ENCODE data around the gene KITLG. TPM values are rescaled to one million over a fixed set of nuclear protein-coding genes. Genes with fewer than 3 reads are reported as not detected.

The KITLG gene
- total RNA-seq, 1 donor from 2014 or later, result 6.2 TPM

- no peak for TF ChIP-seq CTCF (conservative IDR thresholded peaks at IDR 0.05)
- Mint-ChIP-seq H3K4me1 (no peaks in the 10 kb centered on the region), H3K36me3 (ENCODE audit: low read depth) (peaks cover 7% of the 10 kb centered on the region), H3K27ac (ENCODE audit: unreplicated experiment) (no peak overlapping the region), H3K9me3 (peaks cover 13% of the 10 kb centered on the region), H3K4me3 (no peak overlapping the region), H3K27me3 (ENCODE audit: low read depth) (peaks cover 2% of the 10 kb centered on the region)
- no peak for DNase-seq (ENCODE audit: low read depth, low spot score)
Measured at GRCh38 chr12:88585077-88585476, 4.8 kb upstream of the KITLG start.

- Mint-ChIP-seq H3K9me3 (no peaks in the 10 kb centered on the region), H3K27me3 (ENCODE audit: low read depth) (peaks cover 10% of the 10 kb centered on the region), H3K4me3 (peak overlapping the region; percentile 96), H3K27ac (ENCODE audit: unreplicated experiment) (peak overlapping the region; percentile 84), H3K4me1 (peaks cover 42% of the 10 kb centered on the region), H3K36me3 (ENCODE audit: low read depth) (no peaks in the 10 kb centered on the region)
- DNase-seq (ENCODE audit: low read depth, low spot score), result peak; percentile 26
- no peak for TF ChIP-seq CTCF (conservative IDR thresholded peaks at IDR 0.05)
Measured at GRCh38 chr12:88579601-88580050, 645 bp downstream of the KITLG start.

- Mint-ChIP-seq H3K27ac (ENCODE audit: unreplicated experiment) (no peak overlapping the region), H3K36me3 (ENCODE audit: low read depth) (no peaks in the 10 kb centered on the region)
Measured at GRCh38 chr12:88579161-88579517, 1.1 kb downstream of the KITLG start.

GRCh38 chr12:88578276-88579160, 1.8 kb downstream of the KITLG start:
- Mint-ChIP-seq H3K27me3 (ENCODE audit: low read depth) (peaks cover 10% of the 10 kb centered on the region), H3K9me3 (no peaks in the 10 kb centered on the region), H3K4me3 (peak overlapping the region; percentile 96), H3K36me3 (ENCODE audit: low read depth) (no peaks in the 10 kb centered on the region), H3K27ac (ENCODE audit: unreplicated experiment) (no peak overlapping the region), H3K4me1 (peaks cover 47% of the 10 kb centered on the region)
- peak; percentile 8 for DNase-seq (ENCODE audit: low read depth, low spot score)
- TF ChIP-seq CTCF (conservative IDR thresholded peaks at IDR 0.05), result no peak

More at GRCh38 chr12:88579161-88579517, 1.1 kb downstream of the KITLG start:
- Mint-ChIP-seq H3K9me3 (no peaks in the 10 kb centered on the region), H3K4me3 (peak overlapping the region; percentile 96), H3K4me1 (peaks cover 47% of the 10 kb centered on the region), H3K27me3 (ENCODE audit: low read depth) (peaks cover 10% of the 10 kb centered on the region)
- DNase-seq (ENCODE audit: low read depth, low spot score), result peak; percentile 19
- peak; percentile 61 for TF ChIP-seq CTCF (conservative IDR thresholded peaks at IDR 0.05)

GRCh38 chr12:88577537-88577936, 2.7 kb downstream of the KITLG start:
- Mint-ChIP-seq H3K4me1 (peaks cover 56% of the 10 kb centered on the region), H3K4me3 (peak overlapping the region; percentile 63), H3K36me3 (ENCODE audit: low read depth) (no peaks in the 10 kb centered on the region), H3K27ac (ENCODE audit: unreplicated experiment) (no peak overlapping the region), H3K9me3 (no peaks in the 10 kb centered on the region), H3K27me3 (ENCODE audit: low read depth) (peaks cover 10% of the 10 kb centered on the region)
- no peak for DNase-seq (ENCODE audit: low read depth, low spot score)
- TF ChIP-seq CTCF (conservative IDR thresholded peaks at IDR 0.05), result peak; percentile 50

All from neural crest cell (in vitro differentiated cells).